KMS-11 (cell line): ENCODE data around the gene DZIP3.
"Not testable (repeated sequence)": the region's sequence is repeated elsewhere in the genome, so short reads cannot be mapped to it uniquely, and the experiment has no call there.

Experiments
- H2AFZ ChIP-seq: fragments of 200-600 bp; sonication (generic); 2 replicates; pipeline ENCODE4 v1.6.1; 2016; ENCODE audit warnings: antibody characterized with exemption, mixed run types, low read depth
- H3K27ac ChIP-seq: fragments of 200-600 bp; sonication (generic); 2 replicates; pipeline ENCODE4 v1.6.1; 2016; ENCODE audit warnings: mild to moderate bottlenecking, mixed run types
- H3K27me3 ChIP-seq: fragments of 200-600 bp; sonication (generic); 2 replicates; pipeline ENCODE4 v1.6.1; 2017; ENCODE audit warnings: mild to moderate bottlenecking, low read depth, mixed run types, moderate library complexity; ENCODE audit not compliant: insufficient read depth
- H3K36me3 ChIP-seq: fragments of 200-600 bp; sonication (generic); 2 replicates; pipeline ENCODE4 v1.6.1; 2017; ENCODE audit warnings: mild to moderate bottlenecking, mixed run types; ENCODE audit not compliant: insufficient read depth
- H3K4me1 ChIP-seq: fragments of 200-600 bp; sonication (generic); 2 replicates; pipeline ENCODE4 v1.6.1; 2016; ENCODE audit warnings: mild to moderate bottlenecking, low read depth, mixed run types; ENCODE audit not compliant: poor library complexity, severe bottlenecking
- H3K4me2 ChIP-seq: fragments of 200-600 bp; sonication (generic); 2 replicates; pipeline ENCODE4 v1.7.0; 2016; ENCODE audit warnings: mild to moderate bottlenecking, mixed run types
- H3K4me3 ChIP-seq: fragments of 200-600 bp; sonication (generic); IDR thresholded peaks from 2 replicates; pipeline ENCODE4 v1.6.1; 2017; ENCODE audit warnings: low read depth, low read length, mixed read lengths; ENCODE audit not compliant: insufficient read depth
- H3K79me2 ChIP-seq: fragments of 200-600 bp; sonication (generic); 2 replicates; pipeline ENCODE4 v1.6.1; 2016; ENCODE audit warnings: low read depth, mixed run types; ENCODE audit not compliant: insufficient read depth
- H3K9ac ChIP-seq: fragments of 200-600 bp; sonication (generic); 2 replicates; pipeline ENCODE4 v1.6.1; 2016; ENCODE audit warnings: mild to moderate bottlenecking, mixed run types
- H4K20me1 ChIP-seq: fragments of 200-600 bp; sonication (generic); 2 replicates; pipeline ENCODE4 v1.6.1; 2016; ENCODE audit warnings: mild to moderate bottlenecking, mixed run types; ENCODE audit not compliant: insufficient read depth
- CTCF ChIP-seq: fragments of 200-600 bp; sonication (generic); conservative IDR thresholded peaks from 2 replicates; pipeline ENCODE4 v1.6.1; 2017; ENCODE audit warnings: low read depth, mild to moderate bottlenecking, antibody characterized with exemption, low read length, moderate library complexity, mixed read lengths

Gene DZIP3

GRCh38 chr3:108610651-108611050 is 21.1 kb downstream of the DZIP3 start:
- H3K4me1 ChIP-seq, result no peaks in the 10 kb centered on the region
- no peak overlapping the region for H3K9ac ChIP-seq
- H2AFZ ChIP-seq, result no peak overlapping the region
- no peak overlapping the region for H3K4me2 ChIP-seq
- no peaks in the 10 kb centered on the region for H3K79me2 ChIP-seq
- no peaks in the 10 kb centered on the region for H3K36me3 ChIP-seq
- H3K27ac ChIP-seq, result no peak overlapping the region
- no peaks in the 10 kb centered on the region for H3K27me3 ChIP-seq
- H3K4me3 ChIP-seq, result no peak overlapping the region
- no peak for TF ChIP-seq CTCF
- H4K20me1 ChIP-seq, result no peaks in the 10 kb centered on the region

- not testable (repeated sequence) for H3K27me3 ChIP-seq, H3K79me2 ChIP-seq, H3K4me2 ChIP-seq, H3K27ac ChIP-seq, H3K9ac ChIP-seq, H2AFZ ChIP-seq, H4K20me1 ChIP-seq, H3K4me1 ChIP-seq, H3K36me3 ChIP-seq, H3K4me3 ChIP-seq
Measured at GRCh38 chr3:108616090-108616489, 26.6 kb downstream of the DZIP3 start.

GRCh38 chr3:108620250-108620649 is 30.7 kb downstream of the DZIP3 start:
- H3K27me3 ChIP-seq, result no peaks in the 10 kb centered on the region
- H3K9ac ChIP-seq, result no peak overlapping the region
- no peaks in the 10 kb centered on the region for H3K79me2 ChIP-seq
- no peaks in the 10 kb centered on the region for H3K36me3 ChIP-seq
- no peak overlapping the region for H3K4me3 ChIP-seq
- H2AFZ ChIP-seq, result no peak overlapping the region
- no peaks in the 10 kb centered on the region for H4K20me1 ChIP-seq
- no peaks in the 10 kb centered on the region for H3K4me1 ChIP-seq
- TF ChIP-seq CTCF, result no peak
- H3K27ac ChIP-seq, result no peak overlapping the region
- no peak overlapping the region for H3K4me2 ChIP-seq

GRCh38 chr3:108623504-108623903 is 34.0 kb downstream of the DZIP3 start:
- Histone ChIP-seq H3K79me2 (no peaks in the 10 kb centered on the region), H3K9ac (no peak overlapping the region), H3K27ac (no peak overlapping the region), H4K20me1 (no peaks in the 10 kb centered on the region), H3K36me3 (no peaks in the 10 kb centered on the region), H3K4me3 (no peak overlapping the region), H3K4me1 (no peaks in the 10 kb centered on the region), H3K4me2 (no peak overlapping the region), H2AFZ (no peak overlapping the region), H3K27me3 (no peaks in the 10 kb centered on the region)
- no peak for TF ChIP-seq CTCF

- H3K36me3 ChIP-seq, result no peaks in the 10 kb centered on the region
- H3K27me3 ChIP-seq, result no peaks in the 10 kb centered on the region
- no peak overlapping the region for H3K4me2 ChIP-seq
- H3K4me3 ChIP-seq, result no peak overlapping the region
- H2AFZ ChIP-seq, result no peak overlapping the region
- no peak for TF ChIP-seq CTCF
- H3K4me1 ChIP-seq, result no peaks in the 10 kb centered on the region
- H3K27ac ChIP-seq, result no peak overlapping the region
- H3K9ac ChIP-seq, result no peak overlapping the region
- H3K79me2 ChIP-seq, result no peaks in the 10 kb centered on the region
- H4K20me1 ChIP-seq, result no peaks in the 10 kb centered on the region
Measured at GRCh38 chr3:108629974-108630373, 40.5 kb downstream of the DZIP3 start.
